ENCODE data around the gene PRAC2.

Gene PRAC2

DNA sequence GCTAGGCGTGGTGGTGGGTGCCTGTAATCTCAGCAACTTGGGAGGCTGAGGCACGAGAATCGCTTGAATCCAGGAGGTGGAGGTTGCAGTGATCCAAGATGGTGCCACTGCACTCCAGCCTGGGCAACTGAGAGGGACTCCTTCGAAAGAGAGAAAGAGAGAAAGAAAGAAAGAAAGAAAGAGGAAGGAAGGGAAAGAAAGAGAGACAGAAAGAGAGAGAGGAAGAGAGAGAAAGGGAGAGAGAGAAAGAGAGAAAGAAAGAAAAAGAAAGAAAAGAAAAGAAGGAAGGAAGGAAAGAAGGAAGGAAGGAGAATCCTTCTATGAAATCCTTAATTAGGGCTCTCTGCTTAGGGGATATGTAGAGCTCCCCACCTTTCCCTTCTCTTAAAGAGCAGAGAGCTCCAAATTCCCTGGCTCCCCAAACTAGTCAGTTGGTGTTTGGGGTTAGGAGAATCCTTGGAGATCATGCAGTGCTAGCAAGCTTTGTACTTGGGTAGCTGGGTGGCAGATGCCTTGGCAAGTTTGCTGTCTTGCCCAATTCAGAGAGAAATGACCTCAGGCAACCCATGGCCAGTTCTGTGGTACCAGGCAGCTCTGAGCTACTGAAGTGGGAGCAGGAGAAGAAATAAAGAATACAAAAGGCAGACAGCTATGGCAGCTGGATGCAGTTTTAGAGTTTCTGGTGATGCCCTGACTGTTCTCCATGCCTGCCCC is 14.5 kb downstream of the PRAC2 start:
- no peak for DNase-seq (ENCODE audit: low read depth in 2 of 2)
- TF ChIP-seq, protein P1, sequence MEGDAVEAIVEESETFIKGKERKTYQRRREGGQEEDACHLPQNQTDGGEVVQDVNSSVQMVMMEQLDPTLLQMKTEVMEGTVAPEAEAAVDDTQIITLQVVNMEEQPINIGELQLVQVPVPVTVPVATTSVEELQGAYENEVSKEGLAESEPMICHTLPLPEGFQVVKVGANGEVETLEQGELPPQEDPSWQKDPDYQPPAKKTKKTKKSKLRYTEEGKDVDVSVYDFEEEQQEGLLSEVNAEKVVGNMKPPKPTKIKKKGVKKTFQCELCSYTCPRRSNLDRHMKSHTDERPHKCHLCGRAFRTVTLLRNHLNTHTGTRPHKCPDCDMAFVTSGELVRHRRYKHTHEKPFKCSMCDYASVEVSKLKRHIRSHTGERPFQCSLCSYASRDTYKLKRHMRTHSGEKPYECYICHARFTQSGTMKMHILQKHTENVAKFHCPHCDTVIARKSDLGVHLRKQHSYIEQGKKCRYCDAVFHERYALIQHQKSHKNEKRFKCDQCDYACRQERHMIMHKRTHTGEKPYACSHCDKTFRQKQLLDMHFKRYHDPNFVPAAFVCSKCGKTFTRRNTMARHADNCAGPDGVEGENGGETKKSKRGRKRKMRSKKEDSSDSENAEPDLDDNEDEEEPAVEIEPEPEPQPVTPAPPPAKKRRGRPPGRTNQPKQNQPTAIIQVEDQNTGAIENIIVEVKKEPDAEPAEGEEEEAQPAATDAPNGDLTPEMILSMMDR (IDR thresholded peaks at IDR 0.05; ENCODE audit: low read depth, low read length): no peak
- no peak overlapping the region for H3K4me3 ChIP-seq (replicated peaks in 1 of 2; ENCODE audit: low read depth in 2 of 2, low read length in 2 of 2)

DNA sequence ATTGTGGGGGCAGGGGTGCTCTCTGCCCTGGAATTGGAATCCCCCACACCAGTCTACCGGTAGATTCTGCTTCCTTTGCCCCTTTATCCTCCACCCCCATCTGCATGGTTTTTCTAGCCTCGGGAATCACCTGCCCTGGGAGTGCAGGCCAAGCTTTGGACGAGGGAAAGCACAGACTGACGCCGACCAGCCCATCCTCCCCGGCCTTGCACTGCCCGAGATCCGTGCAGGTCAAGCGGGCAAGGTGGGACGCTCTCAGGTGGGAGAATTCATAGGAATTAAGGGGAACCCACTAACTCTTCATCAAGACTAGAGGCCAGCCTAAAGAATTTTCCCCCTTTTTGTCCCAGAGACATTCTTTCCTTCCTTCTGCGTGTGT is 15.4 kb downstream of the PRAC2 start:
- no peak overlapping the region for H3K4me3 ChIP-seq (replicated peaks in 1 of 2; ENCODE audit: low read depth in 2 of 2, low read length in 2 of 2)
- TF ChIP-seq, protein P1 (IDR thresholded peaks at IDR 0.05; ENCODE audit: low read depth, low read length): no peak
- no peak for DNase-seq (ENCODE audit: low read depth in 2 of 2)

DNA sequence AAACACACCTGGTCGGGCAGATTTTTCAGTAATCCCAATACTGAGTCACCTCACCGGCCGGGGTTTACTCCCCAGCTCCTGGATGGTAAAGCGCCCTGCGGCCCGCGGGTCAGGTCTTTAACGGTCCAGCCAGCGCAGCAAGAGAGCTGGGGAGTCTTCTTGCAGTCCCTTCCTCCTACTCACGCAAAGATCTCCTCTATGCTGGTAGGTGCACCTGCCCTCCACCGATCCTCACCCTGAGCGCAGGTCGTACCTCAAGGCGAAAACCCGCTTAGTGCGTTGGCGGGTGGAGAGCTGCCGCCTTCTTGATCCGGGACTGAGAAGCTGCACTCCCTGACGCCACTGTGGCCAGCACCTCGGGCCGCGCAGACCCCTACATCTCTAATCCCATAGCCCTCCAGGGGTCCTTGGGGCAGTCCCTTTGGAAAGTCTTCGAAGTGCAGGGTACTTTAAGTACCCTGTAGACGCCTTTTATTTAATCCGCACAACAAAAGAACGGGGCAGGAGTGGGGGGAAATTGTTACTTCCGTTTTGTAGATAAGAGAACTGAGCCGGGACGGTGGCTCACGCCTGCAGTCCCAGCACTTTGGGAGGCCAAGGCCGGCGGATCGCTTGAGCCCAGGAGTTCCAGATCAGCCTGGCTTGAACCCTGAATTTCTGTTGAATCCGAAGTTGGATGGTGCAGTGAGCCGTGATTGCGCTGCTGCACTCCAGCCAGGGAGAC is 16.0 kb downstream of the PRAC2 start:
- DNase-seq (ENCODE audit: low read depth in 2 of 2): no peak
- no peak overlapping the region for H3K4me3 ChIP-seq (replicated peaks in 1 of 2; ENCODE audit: low read depth in 2 of 2, low read length in 2 of 2)
- TF ChIP-seq, protein P1 (IDR thresholded peaks at IDR 0.05; ENCODE audit: low read depth, low read length): no peak

DNA sequence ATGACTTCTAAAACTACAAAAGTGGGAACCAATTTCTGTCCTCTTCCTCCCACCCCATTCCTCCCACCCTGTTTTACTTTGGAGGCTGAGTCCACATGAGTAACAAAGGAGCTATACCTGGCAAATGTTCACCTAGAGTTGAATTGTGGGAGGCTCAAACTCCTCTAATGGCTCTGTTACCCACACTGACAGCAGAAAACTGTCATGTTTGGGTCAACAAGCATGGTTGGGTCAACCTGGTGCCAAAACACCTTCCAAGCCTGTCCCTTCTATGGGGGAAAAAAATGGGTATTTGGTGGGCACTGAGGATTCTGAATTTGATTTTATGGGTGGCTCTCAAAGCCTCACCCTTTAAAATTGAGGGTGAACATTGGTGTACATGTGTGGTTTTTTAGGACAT is 17.6 kb downstream of the PRAC2 start:
- TF ChIP-seq, protein P1 (IDR thresholded peaks at IDR 0.05; ENCODE audit: low read depth, low read length): no peak
- no peak for DNase-seq (ENCODE audit: low read depth in 2 of 2)
- H3K4me3 ChIP-seq (replicated peaks in 1 of 2; ENCODE audit: low read depth in 2 of 2, low read length in 2 of 2): no peak overlapping the region

DNA sequence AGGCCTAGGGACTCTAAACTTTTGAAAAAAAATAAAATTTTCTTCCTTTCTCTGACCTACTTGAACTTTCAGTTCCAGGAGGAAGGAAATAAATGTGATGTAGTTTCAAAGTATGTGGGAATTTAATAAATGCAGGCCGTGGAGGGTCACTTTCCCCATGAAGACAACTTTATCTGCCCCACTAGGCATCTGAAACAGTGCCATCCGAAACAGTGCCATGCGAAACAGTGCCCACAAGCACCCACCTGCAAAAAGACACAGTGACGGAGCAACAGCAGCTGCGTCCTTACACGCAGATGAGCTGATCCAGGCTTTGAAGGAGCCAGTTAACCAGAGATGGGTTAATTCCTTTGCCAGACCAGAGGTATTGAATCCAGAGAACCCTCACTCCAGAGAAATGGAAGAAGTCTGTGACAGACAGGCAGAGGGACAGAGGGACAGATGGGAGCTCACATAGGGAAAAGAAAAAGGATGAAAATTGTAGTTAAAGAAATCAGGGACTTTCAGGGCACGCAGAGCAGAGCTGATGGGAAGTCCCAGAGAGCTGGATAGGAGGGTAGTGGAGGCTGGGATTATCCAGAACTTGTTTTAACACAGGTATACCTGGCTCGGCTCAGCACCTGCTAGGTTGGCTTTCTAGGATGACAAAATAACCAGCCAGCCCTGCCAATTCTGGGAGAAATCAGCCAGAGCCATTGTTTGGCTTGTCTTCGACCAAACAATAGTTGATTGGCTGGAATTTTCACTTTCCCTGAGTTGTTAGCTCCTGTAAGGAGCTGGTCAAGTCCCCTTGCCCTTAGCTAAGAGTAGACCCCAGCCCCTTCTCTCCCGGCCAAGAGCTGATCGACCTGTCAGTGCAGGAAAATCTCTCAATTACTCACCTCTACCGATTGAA is 22.6 kb downstream of the PRAC2 start:
- DNase-seq (ENCODE audit: low read depth in 2 of 2): no peak
- no peak overlapping the region for H3K4me3 ChIP-seq (replicated peaks in 1 of 2; ENCODE audit: low read depth in 2 of 2, low read length in 2 of 2)
- TF ChIP-seq, protein P1 (IDR thresholded peaks at IDR 0.05; ENCODE audit: low read depth, low read length): no peak

DNA sequence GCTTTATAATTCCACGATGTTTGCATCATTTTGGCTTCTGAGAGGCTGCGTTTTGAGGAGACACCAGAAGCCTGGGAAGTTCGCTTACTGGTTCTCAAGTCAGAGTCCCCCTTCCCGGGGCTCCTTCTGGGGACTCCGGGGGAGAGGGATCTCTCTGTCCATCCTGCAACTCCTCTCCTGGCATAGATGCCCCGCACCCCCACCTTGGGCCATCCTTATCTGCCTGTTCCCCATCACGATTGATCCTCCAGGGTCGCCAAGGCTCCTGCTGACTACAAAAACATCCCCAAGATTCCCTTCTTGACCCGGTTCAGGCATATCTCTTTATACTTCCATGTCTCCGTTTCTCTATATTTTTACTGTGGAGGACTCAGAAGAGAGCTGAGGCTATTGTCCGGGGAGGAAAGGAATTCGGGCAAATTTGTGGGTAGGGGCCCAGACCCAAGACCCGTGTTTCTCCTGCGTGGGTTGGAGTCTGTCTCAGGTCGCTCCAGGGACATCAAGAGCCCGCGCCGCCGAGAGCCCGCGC is 24.0 kb downstream of the PRAC2 start:
- no peak for DNase-seq (ENCODE audit: low read depth in 2 of 2)
- TF ChIP-seq, protein P1 (IDR thresholded peaks at IDR 0.05; ENCODE audit: low read depth, low read length): no peak
- H3K4me3 ChIP-seq (replicated peaks in 1 of 2; ENCODE audit: low read depth in 2 of 2, low read length in 2 of 2): no peak overlapping the region
